ENCODE data around the gene STIM2.

DNA sequence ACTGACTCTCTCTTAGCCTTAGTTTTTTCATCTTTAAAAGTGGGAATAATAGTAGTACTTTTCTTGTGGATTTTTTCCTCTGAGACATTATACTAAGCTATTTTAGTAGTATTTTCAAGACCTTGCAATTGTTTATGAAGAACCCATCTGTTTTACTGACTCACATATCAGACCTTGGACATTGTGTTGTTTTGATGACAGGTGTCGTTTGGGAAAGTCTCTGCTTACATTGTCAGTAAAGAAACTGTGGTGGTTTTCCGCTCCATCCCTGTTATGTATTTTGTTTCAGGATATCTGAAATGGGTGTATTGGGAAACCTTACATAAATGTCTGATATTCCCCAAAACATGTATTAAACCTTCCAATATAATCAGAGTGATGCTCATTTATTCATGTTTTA lies 92.2 kb downstream of the STIM2 start:
- TF ChIP-seq FOXA1 (IDR thresholded peaks at IDR 0.05) (no peak), HDGF (IDR thresholded peaks at IDR 0.05; ENCODE audit: borderline replicate concordance) (no peak), FOXM1 (IDR thresholded peaks at IDR 0.05; ENCODE audit: borderline replicate concordance) (no peak), SP1 (IDR thresholded peaks at IDR 0.05) (no peak), ARNT (IDR thresholded peaks at IDR 0.05) (no peak), TARDBP (IDR thresholded peaks at IDR 0.05) (no peak)
